Fibroblast of villous mesenchyme (primary cell): ENCODE data around the gene PRKAR1B. TPM values are rescaled to one million over a fixed set of nuclear protein-coding genes. Genes with fewer than 3 reads are reported as not detected.

ENCODE experiments used
- DNase-seq: peaks from one replicate; pipeline ENCODE4 v3.0.0-alpha.2; 2010; ENCODE audit warnings: low read depth
- H3K4me3 ChIP-seq: 2 replicates; pipeline ENCODE4 v1.5.1; 2011; ENCODE audit warnings: low read depth, mild to moderate bottlenecking, low read length
- total RNA-seq: library from RNA; depleted of rRNA; stranded (reverse); fragments of >200 nt; gene quantifications from 2 replicates; pipeline ENCODE4 v1.2.3, GENCODE V29; 2012
- TF ChIP-seq, protein P1 (sequence below): IDR thresholded peaks from 2 replicates; pipeline ENCODE4 v1.5.1; 2012; ENCODE audit warnings: low read depth, mild to moderate bottlenecking, low read length; ENCODE audit not compliant: insufficient read depth

PRKAR1B gene
- total RNA-seq, 1 donor = 16.4 TPM

DNA sequence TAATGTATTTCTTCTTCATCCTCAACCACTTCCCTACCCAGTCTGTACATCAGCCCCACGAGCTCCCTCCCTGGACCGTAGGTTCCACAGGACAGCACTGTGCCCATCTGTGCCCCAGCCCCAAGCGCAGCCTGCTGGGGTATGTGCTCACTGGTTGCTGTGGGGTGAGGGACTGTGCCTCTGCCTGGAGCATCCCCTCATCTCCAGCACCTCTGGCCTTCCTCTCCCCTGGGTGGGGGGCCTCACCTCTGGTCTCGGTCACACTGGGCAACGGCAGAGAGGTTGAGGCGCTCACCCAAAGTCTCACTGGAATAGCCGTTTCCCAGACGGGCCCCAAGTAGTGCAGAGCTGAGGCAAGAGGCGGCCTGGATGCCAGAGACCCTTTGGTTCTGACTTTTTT, 1.5 kb upstream of the PRKAR1B start:
- TF ChIP-seq, protein P1, sequence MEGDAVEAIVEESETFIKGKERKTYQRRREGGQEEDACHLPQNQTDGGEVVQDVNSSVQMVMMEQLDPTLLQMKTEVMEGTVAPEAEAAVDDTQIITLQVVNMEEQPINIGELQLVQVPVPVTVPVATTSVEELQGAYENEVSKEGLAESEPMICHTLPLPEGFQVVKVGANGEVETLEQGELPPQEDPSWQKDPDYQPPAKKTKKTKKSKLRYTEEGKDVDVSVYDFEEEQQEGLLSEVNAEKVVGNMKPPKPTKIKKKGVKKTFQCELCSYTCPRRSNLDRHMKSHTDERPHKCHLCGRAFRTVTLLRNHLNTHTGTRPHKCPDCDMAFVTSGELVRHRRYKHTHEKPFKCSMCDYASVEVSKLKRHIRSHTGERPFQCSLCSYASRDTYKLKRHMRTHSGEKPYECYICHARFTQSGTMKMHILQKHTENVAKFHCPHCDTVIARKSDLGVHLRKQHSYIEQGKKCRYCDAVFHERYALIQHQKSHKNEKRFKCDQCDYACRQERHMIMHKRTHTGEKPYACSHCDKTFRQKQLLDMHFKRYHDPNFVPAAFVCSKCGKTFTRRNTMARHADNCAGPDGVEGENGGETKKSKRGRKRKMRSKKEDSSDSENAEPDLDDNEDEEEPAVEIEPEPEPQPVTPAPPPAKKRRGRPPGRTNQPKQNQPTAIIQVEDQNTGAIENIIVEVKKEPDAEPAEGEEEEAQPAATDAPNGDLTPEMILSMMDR = no peak
- no peak for DNase-seq
- H3K4me3 ChIP-seq = no peak overlapping the region

DNA sequence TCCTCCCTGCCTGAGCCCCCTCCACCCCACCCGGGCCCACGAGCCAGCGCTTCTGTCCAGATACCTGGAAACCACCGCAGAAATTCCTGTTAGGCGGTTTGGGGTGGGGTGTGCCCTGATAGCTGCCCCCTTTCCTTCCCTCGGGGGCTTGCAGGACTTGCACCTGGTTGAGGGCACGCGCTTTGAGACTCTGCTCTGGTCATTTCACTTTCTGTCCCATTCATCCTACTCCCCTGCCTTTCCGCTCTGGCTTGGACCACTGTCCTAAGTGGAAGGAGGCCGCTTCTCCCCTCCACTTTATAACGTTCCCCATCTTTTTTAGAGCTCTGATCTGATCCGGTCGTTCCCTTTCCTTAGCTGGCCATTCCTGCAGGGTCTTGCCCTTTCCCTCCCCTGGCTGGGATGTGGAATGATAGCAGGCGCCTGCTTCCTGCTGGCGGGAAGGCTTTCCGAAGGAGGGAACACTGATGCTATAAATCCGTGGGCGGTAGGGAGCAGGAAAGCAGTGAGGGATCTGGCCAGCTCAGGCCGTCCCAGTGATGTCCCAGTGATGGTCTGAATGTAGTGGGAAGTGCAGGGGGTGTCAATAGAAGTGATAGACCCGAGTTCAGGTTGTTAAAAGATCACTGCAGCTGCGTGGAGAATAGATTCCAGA, 852 bp upstream of the PRKAR1B start:
- DNase-seq = peak; percentile 26
- TF ChIP-seq, protein P1 = no peak
- peak overlapping the region; percentile 62 for H3K4me3 ChIP-seq

DNA sequence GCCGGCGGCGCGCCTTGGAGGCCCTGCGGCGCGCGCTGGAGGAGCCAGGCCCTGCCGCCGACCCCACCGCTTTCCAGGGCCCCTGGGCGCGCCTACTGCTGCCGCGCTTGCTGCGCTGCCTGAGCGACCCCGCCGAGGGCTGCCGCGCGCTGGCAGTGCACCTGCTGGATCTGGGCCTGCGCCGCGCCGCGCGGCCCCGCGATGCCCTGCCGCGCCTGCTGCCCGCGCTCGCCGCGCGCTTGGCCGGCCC, 302 bp downstream of the PRKAR1B start:
- DNase-seq = no peak
- TF ChIP-seq, protein P1 = no peak
- H3K4me3 ChIP-seq = peak overlapping the region; percentile 62

DNA sequence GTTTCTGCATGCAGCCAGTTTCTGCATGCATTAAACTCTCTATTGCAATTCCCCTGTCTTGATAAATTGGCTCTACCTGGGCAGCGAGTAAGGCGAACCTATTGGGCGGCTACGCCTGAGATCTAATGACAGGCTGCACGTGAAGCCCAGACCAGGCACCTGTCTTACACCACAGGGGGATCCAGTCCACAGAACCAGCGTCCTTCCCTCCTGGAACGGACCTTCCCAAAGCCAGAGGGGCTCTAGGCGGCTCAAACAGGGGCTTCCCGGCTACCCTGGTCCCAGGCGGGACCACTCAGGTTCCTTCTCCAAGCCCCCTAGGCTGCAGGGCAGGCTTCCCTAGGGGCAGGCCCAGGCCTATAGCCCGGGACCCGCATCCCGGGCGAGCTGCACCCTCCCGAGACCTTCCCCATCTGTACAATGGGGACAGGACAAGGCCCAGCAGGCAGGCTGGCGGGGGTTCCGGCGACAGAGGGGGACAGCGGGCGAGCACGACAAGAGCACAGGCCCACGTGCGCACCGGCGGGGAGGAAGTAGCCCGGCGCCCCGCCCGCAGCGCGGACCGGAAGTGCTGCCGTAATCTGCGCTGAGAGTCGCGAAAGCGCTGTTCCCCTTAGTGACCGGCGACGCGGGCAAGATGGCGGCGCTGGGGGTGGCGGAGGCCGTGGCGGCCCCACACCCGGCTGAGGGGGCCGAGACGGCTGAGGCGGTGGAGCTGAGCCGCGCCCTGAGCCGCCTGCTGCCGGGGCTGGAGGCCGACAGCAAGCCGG, 812 bp downstream of the PRKAR1B start, which contains the start of gene DNAAF5:
DNAAF5 (plus strand) TSS at position 616 of the 770 bp plus-strand sequence; CDS start at position 638, 22 bp downstream.
- peak; percentile 80 for DNase-seq
- TF ChIP-seq, protein P1 = no peak
- H3K4me3 ChIP-seq = peak within 1 kb of the TSS; percentile 62

DNA sequence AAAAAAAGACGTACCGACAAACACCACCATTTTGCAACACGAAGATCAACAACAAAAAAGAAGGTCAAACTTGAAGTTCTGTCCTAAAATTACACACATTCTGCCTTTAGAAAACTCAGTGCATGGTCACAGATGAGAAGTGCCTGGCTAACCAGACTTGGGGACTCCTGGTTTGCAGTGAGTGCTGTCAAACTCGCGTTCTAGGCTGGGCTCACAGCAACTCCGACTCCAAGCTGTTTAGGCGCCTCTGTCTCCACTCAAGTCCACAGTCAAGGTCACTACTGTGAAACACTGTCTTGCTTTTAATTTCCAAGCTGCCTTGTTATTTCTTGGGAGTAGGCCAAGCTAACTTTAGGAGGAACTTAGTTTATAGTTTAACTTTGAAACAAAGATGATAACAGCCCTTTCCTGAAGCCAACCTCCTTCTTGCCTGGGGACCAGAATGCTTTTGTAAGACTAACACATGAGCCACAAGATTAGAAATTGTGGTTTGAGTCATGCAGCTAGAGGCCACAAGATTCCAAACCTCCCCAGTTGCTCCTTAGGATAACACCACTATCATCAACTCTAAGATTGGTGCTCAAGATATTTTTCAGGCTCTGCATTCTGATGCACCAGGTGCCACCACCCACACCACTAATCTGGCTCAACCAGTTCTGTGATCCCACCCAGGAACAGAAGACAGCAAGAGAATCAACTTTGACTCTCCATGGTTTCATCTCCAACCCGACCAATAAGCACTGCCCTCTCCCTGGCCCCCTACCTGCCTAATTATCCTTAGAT, 1.7 kb downstream of the PRKAR1B start:
- DNase-seq = peak; percentile 82
- TF ChIP-seq, protein P1 = no peak
- peak overlapping the region; percentile 62 for H3K4me3 ChIP-seq

DNA sequence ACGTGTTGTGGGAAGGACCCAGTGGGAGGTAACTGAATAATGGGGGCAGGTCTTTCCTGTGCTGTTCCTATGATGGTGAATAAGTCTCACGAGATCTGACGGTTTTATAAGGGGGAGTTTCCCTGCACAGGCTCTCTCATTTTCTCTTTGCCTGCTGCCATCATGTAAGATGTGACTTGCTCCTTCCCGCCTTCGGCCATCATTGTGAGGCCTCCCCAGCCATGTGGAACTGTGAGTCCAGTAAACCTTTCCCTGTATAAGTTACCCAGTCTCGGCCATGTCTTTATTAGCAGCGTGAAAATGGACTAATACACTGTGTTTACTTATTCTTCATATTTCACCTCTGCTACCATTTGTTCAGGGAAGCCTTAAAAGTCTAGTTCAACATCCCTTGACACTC, 2.8 kb downstream of the PRKAR1B start:
- H3K4me3 ChIP-seq = no peak overlapping the region
- no peak for DNase-seq
- TF ChIP-seq, protein P1 = no peak
